ENCODE data around the gene CD300E. TPM values are rescaled to one million over a fixed set of nuclear protein-coding genes. Genes with fewer than 3 reads are reported as not detected.

The CD300E gene
- polyA plus RNA-seq, 1 donor (not counting 4 experiments of a cell fraction or from before 2014, with no cell fraction given): not detected

- H3K4me2 ChIP-seq (ENCODE audit: control insufficient read depth, extremely low read depth, insufficient read depth, low read depth, low read length): no peak overlapping the region
- H3K4me3 ChIP-seq (ENCODE audit: control insufficient read depth in 2 of 3, extremely low read depth in 1 of 3, insufficient read depth in 2 of 3, low read depth in 1 of 3, low read length in 3 of 3): no peak overlapping the region
- H3K27me3 ChIP-seq (ENCODE audit: control insufficient read depth, extremely low read depth, insufficient read depth, low read length): peaks cover 2% of the 10 kb centered on the region
- no peak overlapping the region for H2AFZ ChIP-seq (ENCODE audit: control insufficient read depth, low read length)
- dilution Hi-C loops (cut with MboI; ENCODE audit: extremely low pct_ligation_motif_present, low sequenced_read_pairs): no loop called here
- no peaks in the 10 kb centered on the region for H3K9me1 ChIP-seq (ENCODE audit: control insufficient read depth, extremely low read depth, insufficient read depth, low read length)
- FAIRE-seq (no peak), DNase-seq (ENCODE audit: low read depth, low spot score) (no peak)
- no peak overlapping the region for H3K27ac ChIP-seq (ENCODE audit: control insufficient read depth, insufficient read depth, low read length)
- no peaks in the 10 kb centered on the region for H3K36me3 ChIP-seq (ENCODE audit: control insufficient read depth in 2 of 2, extremely low read depth in 1 of 2, insufficient read depth in 2 of 2, low read length in 2 of 2)
- no peaks in the 10 kb centered on the region for H3K79me2 ChIP-seq (ENCODE audit: control insufficient read depth, insufficient read depth, low read length)
- H3K4me1 ChIP-seq (ENCODE audit: control insufficient read depth, extremely low read depth, insufficient read depth, low read length): no peaks in the 10 kb centered on the region
- H3K9ac ChIP-seq (ENCODE audit: control insufficient read depth, extremely low read depth, insufficient read depth, low read length): no peak overlapping the region
- no peak for TF ChIP-seq EZH2 (IDR thresholded peaks at IDR 0.05; ENCODE audit: low read length)
- TF ChIP-seq, protein P1, sequence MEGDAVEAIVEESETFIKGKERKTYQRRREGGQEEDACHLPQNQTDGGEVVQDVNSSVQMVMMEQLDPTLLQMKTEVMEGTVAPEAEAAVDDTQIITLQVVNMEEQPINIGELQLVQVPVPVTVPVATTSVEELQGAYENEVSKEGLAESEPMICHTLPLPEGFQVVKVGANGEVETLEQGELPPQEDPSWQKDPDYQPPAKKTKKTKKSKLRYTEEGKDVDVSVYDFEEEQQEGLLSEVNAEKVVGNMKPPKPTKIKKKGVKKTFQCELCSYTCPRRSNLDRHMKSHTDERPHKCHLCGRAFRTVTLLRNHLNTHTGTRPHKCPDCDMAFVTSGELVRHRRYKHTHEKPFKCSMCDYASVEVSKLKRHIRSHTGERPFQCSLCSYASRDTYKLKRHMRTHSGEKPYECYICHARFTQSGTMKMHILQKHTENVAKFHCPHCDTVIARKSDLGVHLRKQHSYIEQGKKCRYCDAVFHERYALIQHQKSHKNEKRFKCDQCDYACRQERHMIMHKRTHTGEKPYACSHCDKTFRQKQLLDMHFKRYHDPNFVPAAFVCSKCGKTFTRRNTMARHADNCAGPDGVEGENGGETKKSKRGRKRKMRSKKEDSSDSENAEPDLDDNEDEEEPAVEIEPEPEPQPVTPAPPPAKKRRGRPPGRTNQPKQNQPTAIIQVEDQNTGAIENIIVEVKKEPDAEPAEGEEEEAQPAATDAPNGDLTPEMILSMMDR (optimal IDR thresholded peaks at IDR 0.05 in 1 of 3, IDR thresholded peaks at IDR 0.05 in 1 of 3, conservative IDR thresholded peaks at IDR 0.05 in 1 of 3; ENCODE audit: extremely low read depth in 1 of 3, insufficient read depth in 2 of 3, low read length in 3 of 3): no peak
- H4K20me1 ChIP-seq (ENCODE audit: control insufficient read depth, extremely low read depth, insufficient read depth, low read length): peaks cover 2% of the 10 kb centered on the region
- H3K9me3 ChIP-seq (ENCODE audit: control insufficient read depth, low read depth, low read length): no peaks in the 10 kb centered on the region
These were observed 46.8 kb upstream of the CD300E start for GRCh38 chr17:74670329-74670728.

GRCh38 chr17:74663561-74663960, 40.0 kb upstream of the CD300E start:
- no peaks in the 10 kb centered on the region for H3K9me3 ChIP-seq (ENCODE audit: control insufficient read depth, low read depth, low read length)
- H4K20me1 ChIP-seq (ENCODE audit: control insufficient read depth, extremely low read depth, insufficient read depth, low read length): no peaks in the 10 kb centered on the region
- no peaks in the 10 kb centered on the region for H3K9me1 ChIP-seq (ENCODE audit: control insufficient read depth, extremely low read depth, insufficient read depth, low read length)
- no peaks in the 10 kb centered on the region for H3K4me1 ChIP-seq (ENCODE audit: control insufficient read depth, extremely low read depth, insufficient read depth, low read length)
- H3K36me3 ChIP-seq (ENCODE audit: control insufficient read depth in 2 of 2, extremely low read depth in 1 of 2, insufficient read depth in 2 of 2, low read length in 2 of 2): no peaks in the 10 kb centered on the region
- H3K79me2 ChIP-seq (ENCODE audit: control insufficient read depth, insufficient read depth, low read length): no peaks in the 10 kb centered on the region
- no peak overlapping the region for H2AFZ ChIP-seq (ENCODE audit: control insufficient read depth, low read length)
- no peaks in the 10 kb centered on the region for H3K27me3 ChIP-seq (ENCODE audit: control insufficient read depth, extremely low read depth, insufficient read depth, low read length)
- dilution Hi-C loops (cut with MboI; ENCODE audit: extremely low pct_ligation_motif_present, low sequenced_read_pairs): no loop called here
- no peak overlapping the region for H3K9ac ChIP-seq (ENCODE audit: control insufficient read depth, extremely low read depth, insufficient read depth, low read length)
- no peak for DNase-seq (ENCODE audit: low read depth, low spot score)
- TF ChIP-seq, protein P1 (optimal IDR thresholded peaks at IDR 0.05 in 1 of 3, IDR thresholded peaks at IDR 0.05 in 1 of 3, conservative IDR thresholded peaks at IDR 0.05 in 1 of 3; ENCODE audit: extremely low read depth in 1 of 3, insufficient read depth in 2 of 3, low read length in 3 of 3): no peak
- no peak overlapping the region for H3K4me2 ChIP-seq (ENCODE audit: control insufficient read depth, extremely low read depth, insufficient read depth, low read depth, low read length)
- no peak overlapping the region for H3K27ac ChIP-seq (ENCODE audit: control insufficient read depth, insufficient read depth, low read length)
- no peak overlapping the region for H3K4me3 ChIP-seq (ENCODE audit: control insufficient read depth in 2 of 3, extremely low read depth in 1 of 3, insufficient read depth in 2 of 3, low read depth in 1 of 3, low read length in 3 of 3)
- no peak for FAIRE-seq

Measured in keratinocyte (primary cell).